Measurements from ENCODE around the gene TIGD4.

The TIGD4 gene

DNA sequence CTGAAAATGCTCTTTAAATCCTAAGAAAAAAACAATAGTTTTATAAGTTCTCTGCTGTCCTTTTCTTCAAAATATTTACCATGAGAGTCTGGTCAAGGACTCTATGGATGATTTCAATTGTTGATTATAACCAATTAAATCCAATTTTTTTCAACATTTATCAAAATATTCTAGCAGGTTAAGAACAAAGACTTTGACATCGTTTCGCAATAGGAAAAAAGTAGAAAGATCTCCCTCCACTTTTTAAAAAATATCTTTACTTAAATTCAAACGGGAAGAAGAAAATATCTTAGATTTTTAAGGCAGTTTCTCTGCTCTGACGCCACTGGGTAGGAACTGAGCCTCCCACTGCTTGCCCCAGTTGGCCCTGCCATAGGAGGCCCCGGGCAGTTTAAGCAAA lies 55.0 kb downstream of the TIGD4 start:
- no peak overlapping the region for H3K4me3 ChIP-seq (ENCODE audit: low read depth, low read length)
- TF ChIP-seq, protein P1, sequence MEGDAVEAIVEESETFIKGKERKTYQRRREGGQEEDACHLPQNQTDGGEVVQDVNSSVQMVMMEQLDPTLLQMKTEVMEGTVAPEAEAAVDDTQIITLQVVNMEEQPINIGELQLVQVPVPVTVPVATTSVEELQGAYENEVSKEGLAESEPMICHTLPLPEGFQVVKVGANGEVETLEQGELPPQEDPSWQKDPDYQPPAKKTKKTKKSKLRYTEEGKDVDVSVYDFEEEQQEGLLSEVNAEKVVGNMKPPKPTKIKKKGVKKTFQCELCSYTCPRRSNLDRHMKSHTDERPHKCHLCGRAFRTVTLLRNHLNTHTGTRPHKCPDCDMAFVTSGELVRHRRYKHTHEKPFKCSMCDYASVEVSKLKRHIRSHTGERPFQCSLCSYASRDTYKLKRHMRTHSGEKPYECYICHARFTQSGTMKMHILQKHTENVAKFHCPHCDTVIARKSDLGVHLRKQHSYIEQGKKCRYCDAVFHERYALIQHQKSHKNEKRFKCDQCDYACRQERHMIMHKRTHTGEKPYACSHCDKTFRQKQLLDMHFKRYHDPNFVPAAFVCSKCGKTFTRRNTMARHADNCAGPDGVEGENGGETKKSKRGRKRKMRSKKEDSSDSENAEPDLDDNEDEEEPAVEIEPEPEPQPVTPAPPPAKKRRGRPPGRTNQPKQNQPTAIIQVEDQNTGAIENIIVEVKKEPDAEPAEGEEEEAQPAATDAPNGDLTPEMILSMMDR (IDR thresholded peaks at IDR 0.05; ENCODE audit: low read depth, low read length): no peak

DNA sequence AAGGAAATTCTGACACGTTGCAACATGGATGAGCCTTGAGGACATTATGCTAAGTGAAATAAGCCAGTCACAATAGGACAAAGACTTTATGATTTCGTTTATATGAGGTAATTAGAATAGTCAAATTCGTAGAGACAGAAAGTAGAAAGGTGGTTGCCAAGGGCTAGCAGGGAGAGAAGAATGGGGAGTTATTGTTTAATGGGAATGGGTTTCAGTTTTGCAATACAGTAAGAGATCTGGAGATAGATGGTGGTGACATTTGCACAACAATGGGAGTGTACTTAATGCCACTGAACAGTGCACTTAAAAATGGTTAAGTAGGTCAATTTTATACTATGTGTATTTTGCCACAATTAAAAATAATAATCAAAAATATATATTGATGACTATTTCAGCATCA lies 56.3 kb downstream of the TIGD4 start:
- TF ChIP-seq, protein P1 (IDR thresholded peaks at IDR 0.05; ENCODE audit: low read depth, low read length): no peak
- H3K4me3 ChIP-seq (ENCODE audit: low read depth, low read length): no peak overlapping the region

DNA sequence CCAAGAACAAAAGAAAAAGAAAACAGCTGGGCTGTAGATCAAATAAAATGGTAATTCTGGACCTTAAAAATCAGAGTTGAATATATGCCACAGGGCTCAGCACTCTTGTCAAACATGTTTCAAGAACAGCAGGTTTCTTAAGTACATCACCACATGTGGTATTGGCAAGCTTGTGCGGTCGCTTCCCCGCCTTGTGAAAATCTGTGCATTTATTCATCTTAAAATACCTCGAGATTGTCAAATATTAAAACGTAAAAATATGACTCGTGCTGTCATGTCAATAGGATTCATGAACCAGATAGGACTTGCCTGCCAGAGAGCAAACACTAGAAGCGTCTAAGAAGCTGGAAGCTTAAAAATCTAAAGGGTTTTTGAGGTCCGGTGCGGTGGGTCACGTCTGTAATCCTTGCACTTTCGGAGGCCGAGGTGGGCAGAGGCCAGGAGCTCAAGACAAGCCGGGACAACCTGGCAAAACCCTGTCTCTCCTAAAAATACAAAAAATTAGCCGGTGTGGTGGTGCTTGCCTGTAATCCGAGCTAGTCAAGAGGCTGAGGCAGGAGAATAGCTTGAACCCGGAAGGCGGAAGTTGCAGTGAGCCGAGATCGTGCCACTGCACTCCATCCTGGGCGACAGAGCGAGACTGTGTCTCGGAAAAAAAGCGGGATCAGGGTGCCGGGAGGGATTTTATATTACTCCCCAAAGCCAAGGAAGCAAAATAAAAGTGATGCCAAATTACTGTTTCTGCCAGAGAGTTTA lies 59.6 kb downstream of the TIGD4 start:
- TF ChIP-seq, protein P1 (IDR thresholded peaks at IDR 0.05; ENCODE audit: low read depth, low read length): no peak
- H3K4me3 ChIP-seq (ENCODE audit: low read depth, low read length): no peak overlapping the region

Measured in WI38 (cell line).